AG09309 (cell line): ENCODE measurements around the gene FDPS.

Source experiments
- DNase-seq: peaks from one replicate; pipeline ENCODE4 v3.0.0-alpha.2; 2010; ENCODE audit warnings: low read depth
- H3K4me3 ChIP-seq: 2 replicates; pipeline ENCODE4 v1.5.1; 2011; ENCODE audit warnings: mild to moderate bottlenecking, low read depth, low read length, moderate library complexity; ENCODE audit not compliant: control insufficient read depth
- TF ChIP-seq, protein P1 (sequence below): IDR thresholded peaks from 2 replicates; pipeline ENCODE4 v1.5.1; 2011; ENCODE audit warnings: mild to moderate bottlenecking, low read depth, low read length, inconsistent platforms; ENCODE audit not compliant: insufficient read depth, control insufficient read depth; ENCODE audit errors: missing control alignments

The FDPS gene

DNA sequence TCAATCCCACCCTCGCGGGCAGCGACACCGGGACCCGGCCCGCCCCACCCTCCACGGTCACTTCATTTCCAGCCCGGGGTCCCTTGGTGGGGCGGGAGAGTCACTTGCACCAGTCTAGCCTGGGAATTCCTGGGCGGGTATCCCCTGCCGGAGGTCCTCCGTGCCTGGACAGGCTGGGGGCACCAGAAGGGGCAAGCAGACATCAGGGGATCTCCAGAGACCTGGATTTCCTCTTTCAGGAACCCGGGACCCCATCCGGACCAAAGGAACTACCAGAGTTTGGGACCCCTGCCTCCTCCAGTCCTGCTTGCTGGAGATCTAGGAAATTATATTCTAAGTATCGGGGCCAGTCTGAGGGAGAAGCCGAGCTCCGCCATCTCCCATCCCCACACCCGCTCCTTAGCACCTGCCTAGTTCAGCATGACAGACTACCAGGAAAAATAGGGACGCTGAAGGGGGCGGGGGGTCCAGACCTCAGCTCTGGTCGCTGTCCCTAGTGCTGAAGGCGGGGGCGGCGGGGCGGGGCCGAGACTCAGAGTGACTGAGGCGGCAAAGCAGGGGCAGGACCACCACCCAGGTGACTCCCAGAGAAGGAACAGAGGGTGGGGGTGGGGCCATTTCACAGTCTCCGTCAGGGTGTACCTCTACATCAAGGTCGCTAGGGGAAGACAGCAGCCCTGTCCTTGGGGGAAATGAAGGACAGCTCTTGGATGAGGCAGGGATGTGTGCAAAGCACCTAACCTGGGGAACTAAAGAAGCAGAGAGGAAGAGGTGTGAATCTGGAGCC, 30.6 kb upstream of the FDPS start:
- peak overlapping the region; percentile 67 for H3K4me3 ChIP-seq
- no peak for DNase-seq
- TF ChIP-seq, protein P1, sequence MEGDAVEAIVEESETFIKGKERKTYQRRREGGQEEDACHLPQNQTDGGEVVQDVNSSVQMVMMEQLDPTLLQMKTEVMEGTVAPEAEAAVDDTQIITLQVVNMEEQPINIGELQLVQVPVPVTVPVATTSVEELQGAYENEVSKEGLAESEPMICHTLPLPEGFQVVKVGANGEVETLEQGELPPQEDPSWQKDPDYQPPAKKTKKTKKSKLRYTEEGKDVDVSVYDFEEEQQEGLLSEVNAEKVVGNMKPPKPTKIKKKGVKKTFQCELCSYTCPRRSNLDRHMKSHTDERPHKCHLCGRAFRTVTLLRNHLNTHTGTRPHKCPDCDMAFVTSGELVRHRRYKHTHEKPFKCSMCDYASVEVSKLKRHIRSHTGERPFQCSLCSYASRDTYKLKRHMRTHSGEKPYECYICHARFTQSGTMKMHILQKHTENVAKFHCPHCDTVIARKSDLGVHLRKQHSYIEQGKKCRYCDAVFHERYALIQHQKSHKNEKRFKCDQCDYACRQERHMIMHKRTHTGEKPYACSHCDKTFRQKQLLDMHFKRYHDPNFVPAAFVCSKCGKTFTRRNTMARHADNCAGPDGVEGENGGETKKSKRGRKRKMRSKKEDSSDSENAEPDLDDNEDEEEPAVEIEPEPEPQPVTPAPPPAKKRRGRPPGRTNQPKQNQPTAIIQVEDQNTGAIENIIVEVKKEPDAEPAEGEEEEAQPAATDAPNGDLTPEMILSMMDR: peak; percentile 49

DNA sequence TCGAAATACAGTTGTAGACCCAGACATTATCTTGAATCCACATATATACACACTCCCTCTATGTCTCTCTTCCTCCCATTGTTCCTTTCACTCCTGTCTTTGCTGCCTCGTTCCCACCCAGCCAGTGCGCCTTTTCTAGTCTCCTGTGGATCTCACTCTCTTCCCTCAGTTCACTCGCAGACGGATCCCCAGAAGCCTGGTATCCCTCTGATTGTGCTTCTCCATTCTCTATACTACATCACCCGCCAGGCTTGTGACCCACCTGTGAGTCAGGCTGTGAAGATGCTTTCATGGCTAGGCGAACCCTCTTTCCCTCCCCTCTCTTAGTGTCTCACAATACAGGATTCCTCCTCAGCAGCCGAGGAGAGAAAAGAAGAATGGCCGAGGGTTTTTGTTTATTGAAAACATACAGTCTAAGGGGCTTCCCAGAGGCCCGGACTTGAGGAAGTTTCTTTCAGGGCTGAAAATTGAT, 29.9 kb upstream of the FDPS start:
- no peak overlapping the region; the same call in 1 of the 2 replicates for H3K4me3 ChIP-seq
- no peak for DNase-seq
- TF ChIP-seq, protein P1: no peak

DNA sequence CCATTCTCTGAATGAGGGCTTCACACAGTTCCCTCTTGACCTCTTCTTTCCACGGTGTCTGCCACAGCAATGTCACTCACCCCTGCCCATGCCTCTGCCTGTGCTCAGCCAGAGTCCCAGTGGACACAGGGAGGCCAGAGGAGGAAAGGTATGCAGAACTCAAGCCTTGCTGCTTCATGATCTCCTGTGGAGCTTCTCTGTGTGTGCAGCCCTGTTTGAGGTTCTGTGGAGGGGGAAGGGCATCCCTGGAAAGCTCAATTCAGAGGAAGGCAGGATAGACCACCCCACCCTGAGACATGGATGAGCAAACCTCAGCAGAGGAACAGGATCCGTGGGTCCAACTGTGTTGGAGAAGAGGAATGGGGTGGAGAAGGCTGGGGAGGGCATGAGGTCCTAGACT, 29.4 kb upstream of the FDPS start:
- DNase-seq: no peak
- H3K4me3 ChIP-seq: no peak overlapping the region
- TF ChIP-seq, protein P1: no peak

DNA sequence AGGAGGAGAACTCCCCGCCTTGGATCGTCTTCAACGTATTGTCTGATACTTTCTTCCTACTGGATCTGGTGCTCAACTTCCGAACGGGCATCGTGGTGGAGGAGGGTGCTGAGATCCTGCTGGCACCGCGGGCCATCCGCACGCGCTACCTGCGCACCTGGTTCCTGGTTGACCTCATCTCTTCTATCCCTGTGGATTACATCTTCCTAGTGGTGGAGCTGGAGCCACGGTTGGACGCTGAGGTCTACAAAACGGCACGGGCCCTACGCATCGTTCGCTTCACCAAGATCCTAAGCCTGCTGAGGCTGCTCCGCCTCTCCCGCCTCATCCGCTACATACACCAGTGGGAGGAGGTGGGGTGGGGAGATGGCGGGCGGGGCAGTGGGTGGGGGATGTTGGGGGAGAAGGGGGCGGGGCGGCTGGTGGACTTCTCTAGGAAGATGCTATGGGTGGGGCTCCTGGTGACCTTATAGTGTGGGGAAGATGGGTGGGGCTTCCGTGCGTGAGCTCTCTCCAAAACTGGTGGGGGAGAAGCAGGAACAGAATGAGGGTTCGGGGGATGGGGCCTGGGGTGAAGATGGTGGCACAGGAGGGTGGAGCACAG, 26.1 kb upstream of the FDPS start:
- TF ChIP-seq, protein P1: no peak
- DNase-seq: no peak
- no peak overlapping the region for H3K4me3 ChIP-seq

DNA sequence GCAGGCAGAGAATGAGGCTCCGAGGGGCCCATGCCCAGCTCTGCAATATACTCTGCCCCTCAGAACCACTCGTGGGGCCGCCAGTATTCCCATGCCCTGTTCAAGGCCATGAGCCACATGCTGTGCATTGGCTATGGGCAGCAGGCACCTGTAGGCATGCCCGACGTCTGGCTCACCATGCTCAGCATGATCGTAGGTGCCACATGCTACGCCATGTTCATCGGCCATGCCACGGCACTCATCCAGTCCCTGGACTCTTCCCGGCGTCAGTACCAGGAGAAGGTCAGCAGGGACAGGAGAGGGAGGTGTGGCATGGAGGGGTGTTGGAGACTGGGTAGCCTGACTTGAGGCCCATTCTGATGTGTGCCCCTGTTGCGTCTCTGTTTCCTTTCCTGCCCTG, 24.2 kb upstream of the FDPS start:
- H3K4me3 ChIP-seq: no peak overlapping the region
- TF ChIP-seq, protein P1: no peak
- no peak for DNase-seq

DNA sequence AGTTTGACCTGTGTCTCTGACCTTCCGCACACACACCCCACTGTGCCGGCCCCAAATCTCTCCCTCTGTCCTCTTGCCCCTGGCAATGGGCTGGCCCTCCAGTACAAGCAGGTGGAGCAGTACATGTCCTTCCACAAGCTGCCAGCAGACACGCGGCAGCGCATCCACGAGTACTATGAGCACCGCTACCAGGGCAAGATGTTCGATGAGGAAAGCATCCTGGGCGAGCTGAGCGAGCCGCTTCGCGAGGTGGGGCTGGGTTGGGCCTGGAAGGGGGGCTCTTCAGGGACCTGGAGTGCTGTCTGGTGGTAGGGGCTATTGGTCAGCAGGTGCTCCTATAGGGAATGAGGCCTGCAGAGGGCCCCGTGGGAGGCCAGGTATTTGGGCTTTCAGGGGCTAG, 23.6 kb upstream of the FDPS start:
- no peak overlapping the region for H3K4me3 ChIP-seq
- TF ChIP-seq, protein P1: no peak
- no peak for DNase-seq

DNA sequence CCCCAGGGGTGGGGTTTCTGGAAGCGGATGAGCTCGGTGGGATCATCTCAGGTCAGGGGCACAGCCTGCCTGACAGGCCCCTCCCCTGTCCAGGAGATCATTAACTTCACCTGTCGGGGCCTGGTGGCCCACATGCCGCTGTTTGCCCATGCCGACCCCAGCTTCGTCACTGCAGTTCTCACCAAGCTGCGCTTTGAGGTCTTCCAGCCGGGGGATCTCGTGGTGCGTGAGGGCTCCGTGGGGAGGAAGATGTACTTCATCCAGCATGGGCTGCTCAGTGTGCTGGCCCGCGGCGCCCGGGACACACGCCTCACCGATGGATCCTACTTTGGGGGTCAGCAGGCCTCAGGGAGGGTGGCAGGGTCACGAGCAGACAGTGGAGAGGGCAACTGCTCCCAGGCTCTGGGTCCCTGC, 23.0 kb upstream of the FDPS start:
- DNase-seq: no peak
- H3K4me3 ChIP-seq: no peak overlapping the region
- TF ChIP-seq, protein P1: no peak
